Uterus (tissue), 4 donors: ENCODE data around the gene OR14I1. TPM values are rescaled to one million over a fixed set of nuclear protein-coding genes. Genes with fewer than 3 reads are reported as not detected.

Experiments used
- DNase-seq, 2 donors: peaks; one replicate each; pipeline ENCODE4 v3.0.0-alpha.2; 2019 to 2020
- H3K27ac ChIP-seq, 2 donors: fragments of 200-600 bp; sonication (generic); 1 replicate in 1 of 2; 2 replicates in 1 of 2; pipeline ENCODE4 v1.5.1; 2016 to 2018
- H3K27me3 ChIP-seq, 2 donors: fragments of 200-600 bp; sonication (generic); one replicate each; pipeline ENCODE4 v1.5.1; 2018 to 2019; ENCODE audit warnings: control low read depth in 1 of 2
- H3K36me3 ChIP-seq, 2 donors: fragments of 200-600 bp; sonication (generic); one replicate each; pipeline ENCODE4 v1.5.1; 2019; ENCODE audit warnings: control low read depth in 1 of 2
- H3K4me1 ChIP-seq, 2 donors: fragments of 200-600 bp; sonication (generic); one replicate each; pipeline ENCODE4 v1.5.1; 2018 to 2019; ENCODE audit warnings: control low read depth in 1 of 2
- H3K4me3 ChIP-seq, 2 donors: fragments of 200-600 bp; sonication (generic); 1 replicate in 1 of 2; 2 replicates in 1 of 2; pipeline ENCODE4 v1.5.1; 2018 to 2019; ENCODE audit warnings: mild to moderate bottlenecking in 1 of 2
- H3K9me3 ChIP-seq, 2 donors: fragments of 200-600 bp; sonication (generic); one replicate each; pipeline ENCODE4 v1.5.1; 2019; ENCODE audit warnings: control low read depth in 1 of 2
- CTCF ChIP-seq, 4 experiments: fragments of 200-600 bp in 2 of 4; fragments of 450-650 bp in 2 of 4; sonication (generic) in 2 of 4; IDR thresholded peaks; one replicate each; pipeline ENCODE4 v1.5.1; 2016 to 2019; ENCODE audit warnings: antibody characterized with exemption in 4 of 4, mild to moderate bottlenecking in 2 of 4, moderate library complexity in 1 of 4
- POLR2A ChIP-seq, 2 donors: fragments of 450-650 bp; IDR thresholded peaks; one replicate each; pipeline ENCODE4 v1.6.1; 2016; ENCODE audit warnings: antibody characterized with exemption in 2 of 2, mild to moderate bottlenecking in 1 of 2, moderate library complexity in 1 of 2
- intact Hi-C: fragments of 100-400 bp; cut with DNase I; formaldehyde crosslinking; loops from one replicate; pipeline ENCODE4 v1.15.1; 2023; ENCODE audit warnings: low total_unique reads
- total RNA-seq, 4 donors: library from RNA; depleted of rRNA in 3 of 4; stranded (reverse); fragments of >200 nt in 3 of 4; gene quantifications; one replicate each; pipeline versions ENCODE4 v1.1.0 to v1.2.4, GENCODE V29; 2014 to 2023
- donor health status: DM: yes; HTN: yes; CAD: no.

The OR14I1 gene
- total RNA-seq, 4 donors from 2014 or later: not detected

- H3K36me3 ChIP-seq: no peaks in the 10 kb centered on the region
These were observed 28.2 kb upstream of the OR14I1 start for GRCh38 chr1:248730507-248731335.

GRCh38 chr1:248714248-248714647, 11.7 kb upstream of the OR14I1 start:
- no peak for TF ChIP-seq CTCF (IDR thresholded peaks at IDR 0.05)
- TF ChIP-seq POLR2A (IDR thresholded peaks at IDR 0.05): no peak
- Histone ChIP-seq H3K27ac (no peak overlapping the region), H3K36me3 (no peaks in the 10 kb centered on the region), H3K27me3 (no peaks in the 10 kb centered on the region), H3K9me3 (no peaks in the 10 kb centered on the region), H3K4me3 (no peak overlapping the region), H3K4me1 (no peaks in the 10 kb centered on the region)
- intact Hi-C loops: no loop called here
- no peak for DNase-seq

More at GRCh38 chr1:248730507-248731335, 28.2 kb upstream of the OR14I1 start:
- Histone ChIP-seq H3K4me3 (no peak overlapping the region), H3K27me3 (no peaks in the 10 kb centered on the region), H3K4me1 (no peaks in the 10 kb centered on the region), H3K9me3 (no peaks in the 10 kb centered on the region), H3K27ac (no peak overlapping the region)
- DNase-seq: no peak
- intact Hi-C loops: no loop called here
- TF ChIP-seq POLR2A (IDR thresholded peaks at IDR 0.05) (no peak), CTCF (IDR thresholded peaks at IDR 0.05) (no peak)

GRCh38 chr1:248710305-248710900, 7.8 kb upstream of the OR14I1 start:
- Histone ChIP-seq H3K27me3 (no peaks in the 10 kb centered on the region), H3K4me1 (no peaks in the 10 kb centered on the region), H3K36me3 (no peaks in the 10 kb centered on the region), H3K9me3 (no peaks in the 10 kb centered on the region), H3K27ac (no peak overlapping the region), H3K4me3 (no peak overlapping the region)
- no peak for DNase-seq
- intact Hi-C loops: no loop called here
- no peak for TF ChIP-seq CTCF (IDR thresholded peaks at IDR 0.05)
- TF ChIP-seq POLR2A (IDR thresholded peaks at IDR 0.05): no peak

- H3K4me3 ChIP-seq: no peak overlapping the region
- H3K27ac ChIP-seq: no peak overlapping the region
- no peaks in the 10 kb centered on the region for H3K27me3 ChIP-seq
- no peak for TF ChIP-seq POLR2A (IDR thresholded peaks at IDR 0.05)
- no peak for TF ChIP-seq CTCF (IDR thresholded peaks at IDR 0.05)
- no peak for DNase-seq
- no peaks in the 10 kb centered on the region for H3K4me1 ChIP-seq
- no peaks in the 10 kb centered on the region for H3K9me3 ChIP-seq
- intact Hi-C loops: no loop called here
- no peaks in the 10 kb centered on the region for H3K36me3 ChIP-seq
These were observed 2.0 kb upstream of the OR14I1 start for GRCh38 chr1:248704606-248705005.

GRCh38 chr1:248703674-248704073, 1.1 kb upstream of the OR14I1 start:
- Histone ChIP-seq H3K9me3 (no peaks in the 10 kb centered on the region), H3K27me3 (no peaks in the 10 kb centered on the region), H3K36me3 (no peaks in the 10 kb centered on the region), H3K4me1 (no peaks in the 10 kb centered on the region), H3K4me3 (no peak overlapping the region), H3K27ac (no peak overlapping the region)
- no peak for DNase-seq
- TF ChIP-seq POLR2A (IDR thresholded peaks at IDR 0.05): no peak
- intact Hi-C loops: no loop called here
